ENCODE measurements around the gene CSE1L.

- TF ChIP-seq EZH2 (IDR thresholded peaks at IDR 0.05; ENCODE audit: low read depth, unreplicated experiment) (no peak), EZH2phosphoT487 (IDR thresholded peaks at IDR 0.05; ENCODE audit: unreplicated experiment) (no peak), POLR2AphosphoS5 (IDR thresholded peaks at IDR 0.05; ENCODE audit: low read depth) (peak; percentile 94), CREB1 (CRISPR knock-in tag; IDR thresholded peaks at IDR 0.05; ENCODE audit: low read depth) (peak; percentile 41; the same call in 1 of the 2 replicates)
- TF ChIP-seq, protein P1, sequence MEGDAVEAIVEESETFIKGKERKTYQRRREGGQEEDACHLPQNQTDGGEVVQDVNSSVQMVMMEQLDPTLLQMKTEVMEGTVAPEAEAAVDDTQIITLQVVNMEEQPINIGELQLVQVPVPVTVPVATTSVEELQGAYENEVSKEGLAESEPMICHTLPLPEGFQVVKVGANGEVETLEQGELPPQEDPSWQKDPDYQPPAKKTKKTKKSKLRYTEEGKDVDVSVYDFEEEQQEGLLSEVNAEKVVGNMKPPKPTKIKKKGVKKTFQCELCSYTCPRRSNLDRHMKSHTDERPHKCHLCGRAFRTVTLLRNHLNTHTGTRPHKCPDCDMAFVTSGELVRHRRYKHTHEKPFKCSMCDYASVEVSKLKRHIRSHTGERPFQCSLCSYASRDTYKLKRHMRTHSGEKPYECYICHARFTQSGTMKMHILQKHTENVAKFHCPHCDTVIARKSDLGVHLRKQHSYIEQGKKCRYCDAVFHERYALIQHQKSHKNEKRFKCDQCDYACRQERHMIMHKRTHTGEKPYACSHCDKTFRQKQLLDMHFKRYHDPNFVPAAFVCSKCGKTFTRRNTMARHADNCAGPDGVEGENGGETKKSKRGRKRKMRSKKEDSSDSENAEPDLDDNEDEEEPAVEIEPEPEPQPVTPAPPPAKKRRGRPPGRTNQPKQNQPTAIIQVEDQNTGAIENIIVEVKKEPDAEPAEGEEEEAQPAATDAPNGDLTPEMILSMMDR (conservative IDR thresholded peaks at IDR 0.05; ENCODE audit: low read depth in 2 of 2) = no peak
- TF ChIP-seq, protein P2, sequence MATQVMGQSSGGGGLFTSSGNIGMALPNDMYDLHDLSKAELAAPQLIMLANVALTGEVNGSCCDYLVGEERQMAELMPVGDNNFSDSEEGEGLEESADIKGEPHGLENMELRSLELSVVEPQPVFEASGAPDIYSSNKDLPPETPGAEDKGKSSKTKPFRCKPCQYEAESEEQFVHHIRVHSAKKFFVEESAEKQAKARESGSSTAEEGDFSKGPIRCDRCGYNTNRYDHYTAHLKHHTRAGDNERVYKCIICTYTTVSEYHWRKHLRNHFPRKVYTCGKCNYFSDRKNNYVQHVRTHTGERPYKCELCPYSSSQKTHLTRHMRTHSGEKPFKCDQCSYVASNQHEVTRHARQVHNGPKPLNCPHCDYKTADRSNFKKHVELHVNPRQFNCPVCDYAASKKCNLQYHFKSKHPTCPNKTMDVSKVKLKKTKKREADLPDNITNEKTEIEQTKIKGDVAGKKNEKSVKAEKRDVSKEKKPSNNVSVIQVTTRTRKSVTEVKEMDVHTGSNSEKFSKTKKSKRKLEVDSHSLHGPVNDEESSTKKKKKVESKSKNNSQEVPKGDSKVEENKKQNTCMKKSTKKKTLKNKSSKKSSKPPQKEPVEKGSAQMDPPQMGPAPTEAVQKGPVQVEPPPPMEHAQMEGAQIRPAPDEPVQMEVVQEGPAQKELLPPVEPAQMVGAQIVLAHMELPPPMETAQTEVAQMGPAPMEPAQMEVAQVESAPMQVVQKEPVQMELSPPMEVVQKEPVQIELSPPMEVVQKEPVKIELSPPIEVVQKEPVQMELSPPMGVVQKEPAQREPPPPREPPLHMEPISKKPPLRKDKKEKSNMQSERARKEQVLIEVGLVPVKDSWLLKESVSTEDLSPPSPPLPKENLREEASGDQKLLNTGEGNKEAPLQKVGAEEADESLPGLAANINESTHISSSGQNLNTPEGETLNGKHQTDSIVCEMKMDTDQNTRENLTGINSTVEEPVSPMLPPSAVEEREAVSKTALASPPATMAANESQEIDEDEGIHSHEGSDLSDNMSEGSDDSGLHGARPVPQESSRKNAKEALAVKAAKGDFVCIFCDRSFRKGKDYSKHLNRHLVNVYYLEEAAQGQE (IDR thresholded peaks at IDR 0.05; ENCODE audit: unreplicated experiment) = no peak
Measured at GRCh38 chr20:49046087-49046900, at the start of gene CSE1L.
